Ishikawa (cell line): Measurements from ENCODE around the gene VTI1A.

Experiments used
- FOXM1 ChIP-seq: IDR thresholded peaks from 2 replicates; pipeline ENCODE4 v1.6.1; 2012; ENCODE audit warnings: low read depth, borderline replicate concordance
- MAX ChIP-seq: IDR thresholded peaks from 2 replicates; pipeline ENCODE4 v1.6.1; 2012
- RAD21 ChIP-seq: IDR thresholded peaks from 2 replicates; pipeline ENCODE4 v1.6.1; 2012; ENCODE audit warnings: low read depth
- REST ChIP-seq: IDR thresholded peaks from 2 replicates; pipeline ENCODE4 v1.6.1; 2012; ENCODE audit warnings: low read depth, mild to moderate bottlenecking
- TEAD4 ChIP-seq: IDR thresholded peaks from 2 replicates; pipeline ENCODE4 v1.6.1; 2012
- USF1 ChIP-seq: IDR thresholded peaks from 2 replicates; pipeline ENCODE4 v1.6.1; 2012

- no peak for TF ChIP-seq REST
- TF ChIP-seq USF1: no peak
- TF ChIP-seq FOXM1: no peak
- TF ChIP-seq MAX: no peak
- no peak for TF ChIP-seq RAD21
- TF ChIP-seq TEAD4: no peak
Observed at GRCh38 chr10:112658465-112658864, 211.4 kb downstream of the VTI1A start.
